ENCODE results near the gene TUBG1.
"Not testable (repeated sequence)": the region's sequence is repeated elsewhere in the genome, so short reads cannot be mapped to it uniquely, and the experiment has no call there.

TUBG1 gene

DNA sequence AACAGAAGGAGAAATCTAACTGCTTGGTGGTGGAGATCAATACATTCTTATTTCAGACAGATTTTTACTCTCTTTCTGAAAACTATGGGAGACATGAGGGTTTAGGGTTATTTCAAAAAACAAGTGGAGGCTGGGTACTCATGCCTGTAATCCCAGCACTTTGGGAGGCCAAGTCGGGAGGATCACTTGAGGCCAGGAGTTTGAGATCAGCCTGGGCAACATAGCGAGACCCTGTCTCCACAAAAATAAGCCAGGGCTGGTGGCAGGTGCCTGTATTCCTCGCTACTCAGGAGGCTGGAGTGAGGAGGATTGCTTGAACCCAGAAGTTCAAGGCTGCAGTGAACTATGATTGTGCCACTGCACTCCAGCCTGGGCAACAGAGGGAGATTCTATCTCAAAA is 12.5 kb downstream of the TUBG1 start:
- not testable (repeated sequence) for DNase-seq (ENCODE audit: low read depth, low spot score); H3K27ac ChIP-seq

DNA sequence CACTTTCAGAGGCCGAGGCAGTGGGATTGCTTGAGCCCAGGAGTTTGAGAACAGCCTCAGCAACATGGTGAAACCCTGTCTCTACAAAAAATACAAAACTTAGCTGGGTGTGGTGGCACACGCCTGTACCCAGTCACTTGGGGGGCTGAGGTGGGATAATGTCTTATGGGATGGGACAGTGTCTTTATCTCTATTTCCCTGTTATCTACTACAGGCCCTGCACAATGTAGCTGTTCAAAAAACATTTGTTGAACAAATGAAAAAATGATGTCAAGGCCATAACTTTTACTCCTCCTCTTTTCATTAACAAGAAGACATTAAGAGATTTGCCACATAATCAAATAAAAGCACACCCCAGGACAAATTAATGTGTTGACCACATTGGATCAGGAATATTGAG is 13.8 kb downstream of the TUBG1 start:
- DNase-seq (ENCODE audit: low read depth, low spot score) = no peak
- no peak overlapping the region for H3K27ac ChIP-seq

- DNase-seq (ENCODE audit: low read depth, low spot score) = peak; percentile 73
- H3K27ac ChIP-seq = peak overlapping the region; percentile 35
Observed at GRCh38 chr17:42623732-42624596, 14.5 kb downstream of the TUBG1 start.

DNA sequence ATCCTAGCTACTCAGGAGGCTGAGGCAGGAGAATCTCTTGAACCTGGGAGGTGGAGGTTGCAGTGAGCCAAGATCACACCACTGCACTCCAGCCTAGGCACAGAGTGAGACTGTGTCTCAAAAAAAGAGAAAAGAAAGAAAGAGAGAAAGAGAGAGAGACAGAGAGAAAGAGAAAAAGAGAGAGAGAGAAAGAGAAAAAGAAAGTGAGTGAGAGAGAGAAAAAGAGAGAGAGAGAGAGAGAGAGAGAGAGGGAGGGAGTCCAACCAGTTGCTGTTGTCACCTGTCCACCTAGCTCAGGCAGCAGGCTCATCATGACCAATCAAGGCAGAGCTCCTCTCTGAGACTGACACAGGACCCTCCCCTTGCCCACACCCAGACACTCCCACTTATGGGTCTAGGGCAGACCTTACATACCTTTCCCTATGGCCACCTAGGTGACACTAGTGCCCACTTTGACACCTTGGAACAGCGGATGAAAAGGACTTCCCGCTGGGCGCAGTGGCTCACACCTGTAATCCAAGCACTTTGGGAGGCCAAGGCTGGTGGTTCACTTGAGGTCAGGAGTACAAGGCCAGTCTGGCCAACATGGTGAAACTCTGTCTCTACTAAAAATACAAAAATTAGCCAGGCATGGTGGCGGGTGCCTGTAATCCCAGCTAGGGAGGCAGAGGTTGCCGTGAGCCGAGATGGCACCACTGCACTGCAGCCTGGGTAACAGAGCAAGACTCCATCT is 17.7 kb downstream of the TUBG1 start:
- H3K27ac ChIP-seq; DNase-seq (ENCODE audit: low read depth, low spot score): not testable (repeated sequence)

- DNase-seq (ENCODE audit: low read depth, low spot score) = peak; percentile 64
Observed at GRCh38 chr17:42629411-42630009, 20.0 kb downstream of the TUBG1 start.

GRCh38 chr17:42632949-42633444 is 23.5 kb downstream of the TUBG1 start:
- H3K27ac ChIP-seq = peak overlapping the region; percentile 38
- peak; percentile 31 for DNase-seq (ENCODE audit: low read depth, low spot score)

More at GRCh38 chr17:42629411-42630009, 20.0 kb downstream of the TUBG1 start:
- H3K27ac ChIP-seq = peak overlapping the region; percentile 73

DNA sequence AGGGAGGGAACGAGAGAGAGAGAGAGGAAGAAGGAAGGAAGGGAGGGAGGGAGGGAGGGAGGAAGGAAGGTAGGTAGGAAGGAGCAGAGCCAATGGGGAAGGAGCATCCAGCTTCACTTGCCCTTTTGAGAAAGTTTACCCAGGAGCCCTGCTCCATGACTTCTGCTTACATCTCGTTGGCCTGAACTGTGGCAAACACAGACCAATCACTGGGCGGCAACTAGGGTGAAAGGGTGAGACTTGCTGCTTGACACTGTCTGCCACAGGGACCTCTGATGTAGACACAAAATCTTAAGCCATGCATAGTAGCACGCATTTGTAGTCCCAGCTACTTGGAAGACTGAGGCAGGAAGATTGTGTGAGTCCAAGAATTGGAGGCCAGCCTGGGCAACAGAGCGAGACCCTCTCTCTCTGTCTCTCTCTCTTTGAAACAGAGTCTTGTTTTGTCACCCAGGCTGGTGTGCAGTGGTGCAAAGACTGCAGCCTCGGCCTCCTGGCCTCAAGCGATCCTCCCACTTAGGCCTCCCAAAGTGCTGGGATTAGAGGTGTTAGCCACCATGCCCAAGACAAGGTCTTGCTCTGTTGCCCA is 30.1 kb downstream of the TUBG1 start:
- H3K27ac ChIP-seq = no peak overlapping the region
- DNase-seq (ENCODE audit: low read depth, low spot score) = no peak

- DNase-seq (ENCODE audit: low read depth, low spot score) = no peak
Observed at GRCh38 chr17:42640121-42640520, 30.6 kb downstream of the TUBG1 start.

DNA sequence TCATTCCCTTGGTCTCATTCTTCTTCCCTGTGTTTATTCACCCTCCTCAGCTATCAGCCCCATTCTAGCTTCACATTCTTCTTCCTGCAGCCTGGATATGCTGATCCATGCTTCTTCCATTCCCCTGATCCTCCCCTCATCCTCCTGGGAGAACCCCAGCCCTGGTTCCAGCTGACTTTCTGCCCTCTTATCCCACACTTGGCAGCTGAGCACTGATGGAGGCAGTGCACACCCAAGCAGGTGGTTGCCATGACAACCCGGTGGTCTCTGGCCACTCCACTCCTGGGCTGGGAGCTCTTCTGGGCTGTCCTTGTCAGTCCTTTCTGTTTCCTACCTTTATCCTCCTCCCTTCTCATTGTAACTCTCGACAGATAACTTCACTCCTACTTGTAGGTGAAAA is 32.9 kb downstream of the TUBG1 start:
- no peak overlapping the region for H3K27ac ChIP-seq
- DNase-seq (ENCODE audit: low read depth, low spot score) = no peak

More at GRCh38 chr17:42640121-42640520, 30.6 kb downstream of the TUBG1 start:
- H3K27ac ChIP-seq = no peak overlapping the region

GRCh38 chr17:42647778-42648177 is 38.3 kb downstream of the TUBG1 start:
- no peak for DNase-seq (ENCODE audit: low read depth, low spot score)
- H3K27ac ChIP-seq = no peak overlapping the region

DNA sequence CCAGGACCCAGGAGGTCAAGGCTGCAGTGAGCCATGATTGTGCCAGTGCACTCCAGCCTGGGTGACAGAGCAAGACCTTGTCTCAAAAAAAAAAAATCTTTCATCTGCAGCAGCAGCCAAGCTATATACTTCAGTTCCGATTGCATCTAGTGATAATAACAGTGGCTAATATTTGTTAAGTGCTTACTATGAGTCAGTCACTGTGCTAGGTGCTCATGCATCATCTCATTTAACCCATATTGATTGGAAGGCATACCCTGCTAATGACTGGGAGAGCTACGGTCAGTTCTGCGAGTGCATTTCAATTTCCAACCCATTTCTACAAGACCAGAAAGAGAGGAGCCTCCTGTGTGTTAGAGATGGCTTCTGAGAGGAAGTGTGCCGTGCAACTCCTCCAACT is 41.9 kb downstream of the TUBG1 start:
- no peak for DNase-seq (ENCODE audit: low read depth, low spot score)
- no peak overlapping the region for H3K27ac ChIP-seq

DNA sequence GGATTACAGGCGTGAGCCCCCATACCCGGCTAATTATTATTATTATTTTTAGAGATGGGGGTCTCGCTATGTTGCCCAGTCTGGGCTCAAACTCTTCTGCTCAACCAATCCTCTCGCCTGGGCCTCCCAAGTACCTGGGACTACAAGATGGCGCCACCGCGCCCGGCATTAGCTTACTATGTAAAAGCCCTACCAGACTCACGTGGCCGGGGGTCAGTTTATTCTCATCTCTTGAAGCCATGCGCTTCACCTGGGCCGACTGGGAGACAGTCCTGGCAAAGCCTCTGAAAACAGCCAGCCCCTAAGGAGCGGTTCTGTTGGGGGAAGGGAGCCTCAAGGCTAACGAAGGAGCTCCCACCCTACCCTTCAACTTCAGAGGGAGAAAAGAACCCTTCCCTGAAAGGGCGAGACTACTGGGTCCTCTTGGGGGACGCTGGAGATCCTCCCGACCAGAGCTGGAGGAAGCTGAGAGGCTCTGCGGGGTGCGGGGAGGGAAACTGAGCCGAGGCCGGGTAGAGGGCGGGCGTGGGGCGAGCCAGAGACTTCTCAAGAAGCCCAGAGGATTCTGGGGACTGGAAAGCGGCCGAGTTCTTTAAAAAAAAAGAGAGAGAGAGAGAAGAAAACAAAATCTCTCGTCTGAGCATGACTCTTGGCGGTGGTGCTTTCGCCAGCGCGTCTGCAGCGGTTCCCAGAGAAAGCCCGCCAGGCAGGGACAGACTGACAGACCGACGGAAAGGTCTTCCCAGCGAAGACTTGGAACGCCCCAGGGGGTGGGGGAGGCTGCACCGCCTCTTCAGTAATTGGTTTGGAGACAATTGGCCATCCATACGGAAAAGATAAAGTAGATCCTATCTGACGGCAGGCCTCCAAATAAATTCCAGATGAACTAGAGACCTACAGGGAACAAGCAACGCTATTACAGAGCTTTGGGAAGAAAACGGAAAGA is 44.0 kb downstream of the TUBG1 start:
- H3K27ac ChIP-seq = no peak overlapping the region
- DNase-seq (ENCODE audit: low read depth, low spot score) = no peak

DNA sequence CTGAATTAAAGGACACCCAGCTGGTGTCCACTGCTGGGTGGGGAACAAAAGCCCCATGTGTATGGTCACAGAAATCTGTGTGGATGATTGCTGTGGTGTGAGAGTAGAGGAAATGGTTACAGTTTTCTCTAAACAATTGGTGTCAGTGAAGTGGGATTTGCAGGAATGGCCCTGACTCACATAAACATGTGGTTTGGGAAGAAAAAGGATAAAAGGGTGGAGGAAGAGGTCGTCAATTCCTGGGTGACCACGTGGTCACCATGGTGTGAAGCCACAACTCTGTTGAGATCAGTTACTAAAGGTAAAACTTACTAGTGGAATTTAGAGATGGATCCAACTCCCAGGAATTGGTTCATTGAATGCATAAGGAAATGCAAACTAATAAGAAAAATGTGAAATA is 46.0 kb downstream of the TUBG1 start:
- H3K27ac ChIP-seq = peak overlapping the region; percentile 53
- DNase-seq (ENCODE audit: low read depth, low spot score) = no peak

GRCh38 chr17:42657824-42658588 is 48.5 kb downstream of the TUBG1 start:
- no peak for DNase-seq (ENCODE audit: low read depth, low spot score)
- no peak overlapping the region for H3K27ac ChIP-seq

- DNase-seq (ENCODE audit: low read depth, low spot score) = no peak
- H3K27ac ChIP-seq = peak within 1 kb of the TSS; percentile 49
Observed at GRCh38 chr17:42659079-42659931, 49.8 kb downstream of the TUBG1 start, which contains the start of gene TUBG2. TSS of gene TUBG2 (plus strand) at chr17:42659284. CDS start at chr17:42659504, 220 bp downstream.

DNA sequence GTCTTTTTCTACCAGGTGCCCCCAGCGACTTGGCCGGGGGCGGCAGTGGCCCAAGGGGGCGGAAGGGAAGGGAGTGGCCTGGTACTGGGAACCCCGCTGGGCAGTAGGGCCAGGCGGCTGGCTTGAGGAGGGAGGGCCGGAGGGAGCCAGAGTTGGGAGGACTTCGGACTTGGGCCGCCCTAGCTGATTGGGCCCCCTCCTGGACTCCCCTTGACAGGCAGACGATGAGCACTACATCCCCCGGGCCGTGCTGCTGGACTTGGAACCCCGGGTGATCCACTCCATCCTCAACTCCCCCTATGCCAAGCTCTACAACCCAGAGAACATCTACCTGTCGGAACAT is 50.4 kb downstream of the TUBG1 start:
- peak overlapping the region; percentile 49 for H3K27ac ChIP-seq
- DNase-seq (ENCODE audit: low read depth, low spot score) = not testable (repeated sequence)

DNA sequence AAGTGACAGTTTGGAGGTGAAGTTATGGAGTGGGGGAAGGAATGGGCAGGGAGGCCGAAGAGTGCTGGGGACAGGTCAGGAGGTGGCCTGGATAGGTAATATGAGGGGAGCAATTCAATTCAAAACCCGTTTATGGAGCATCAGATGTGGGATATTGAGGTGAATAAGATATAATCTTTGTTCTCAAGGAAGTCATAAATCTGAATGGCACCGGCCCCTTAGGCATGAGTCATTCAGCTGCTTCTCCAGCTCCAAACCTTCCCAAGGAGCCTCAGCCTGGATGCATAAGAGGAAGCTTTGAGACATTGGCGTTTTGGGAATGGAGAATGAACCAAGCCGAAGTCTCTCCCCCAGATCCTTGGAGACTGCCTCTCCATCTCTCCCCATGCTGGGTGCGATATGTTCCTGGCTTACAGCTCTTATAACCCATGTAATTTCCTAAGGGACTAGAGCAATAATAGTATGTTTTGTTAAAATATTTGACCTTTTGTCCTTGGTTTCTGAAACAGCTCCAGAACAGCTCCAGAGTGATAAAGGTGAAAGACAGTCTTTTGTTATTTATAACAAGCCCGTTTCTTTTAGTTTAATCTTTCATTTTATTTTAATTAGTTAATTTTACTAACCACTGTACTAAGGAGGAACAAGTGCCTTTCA is 51.3 kb downstream of the TUBG1 start:
- peak overlapping the region; percentile 34 for H3K27ac ChIP-seq
- no peak for DNase-seq (ENCODE audit: low read depth, low spot score)

Data from epithelial cell of prostate (primary cell).